ENCODE data around the gene SRP72. TPM values are rescaled to one million over a fixed set of nuclear protein-coding genes. Genes with fewer than 3 reads are reported as not detected.
A peak's percentile ranks its signal among the peaks of the same experiment; 100 is the strongest.

The SRP72 gene
- total RNA-seq, 3 donors from 2014 or later: 54.8 to 68.8 (median 63.9) TPM

DNA sequence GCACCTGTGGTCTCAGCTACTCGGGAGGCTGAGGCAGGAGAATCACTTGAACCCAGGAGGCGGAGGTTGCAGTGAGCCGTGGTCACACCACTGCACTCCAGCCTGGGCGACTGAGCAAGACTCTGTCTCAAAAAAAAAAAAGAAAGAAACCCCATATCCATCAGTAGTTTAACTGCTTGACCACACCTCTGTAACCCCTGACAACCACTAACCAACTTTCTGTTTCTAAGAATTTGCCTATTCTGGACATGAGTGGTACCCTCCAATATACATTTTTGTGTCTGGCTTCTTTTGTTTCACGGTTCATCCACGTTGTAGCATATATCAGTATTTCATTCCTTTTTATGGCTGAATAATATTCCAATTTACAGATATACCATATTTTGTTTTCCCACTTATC is 41.1 kb upstream of the SRP72 start:
- Histone ChIP-seq H3K36me3 (ENCODE audit: low read depth) (no peaks in the 10 kb centered on the region), H3K9me3 (no peaks in the 10 kb centered on the region), H3K4me3 (no peak overlapping the region), H3K4me1 (ENCODE audit: low read depth) (no peaks in the 10 kb centered on the region)
- TF ChIP-seq, protein P1, sequence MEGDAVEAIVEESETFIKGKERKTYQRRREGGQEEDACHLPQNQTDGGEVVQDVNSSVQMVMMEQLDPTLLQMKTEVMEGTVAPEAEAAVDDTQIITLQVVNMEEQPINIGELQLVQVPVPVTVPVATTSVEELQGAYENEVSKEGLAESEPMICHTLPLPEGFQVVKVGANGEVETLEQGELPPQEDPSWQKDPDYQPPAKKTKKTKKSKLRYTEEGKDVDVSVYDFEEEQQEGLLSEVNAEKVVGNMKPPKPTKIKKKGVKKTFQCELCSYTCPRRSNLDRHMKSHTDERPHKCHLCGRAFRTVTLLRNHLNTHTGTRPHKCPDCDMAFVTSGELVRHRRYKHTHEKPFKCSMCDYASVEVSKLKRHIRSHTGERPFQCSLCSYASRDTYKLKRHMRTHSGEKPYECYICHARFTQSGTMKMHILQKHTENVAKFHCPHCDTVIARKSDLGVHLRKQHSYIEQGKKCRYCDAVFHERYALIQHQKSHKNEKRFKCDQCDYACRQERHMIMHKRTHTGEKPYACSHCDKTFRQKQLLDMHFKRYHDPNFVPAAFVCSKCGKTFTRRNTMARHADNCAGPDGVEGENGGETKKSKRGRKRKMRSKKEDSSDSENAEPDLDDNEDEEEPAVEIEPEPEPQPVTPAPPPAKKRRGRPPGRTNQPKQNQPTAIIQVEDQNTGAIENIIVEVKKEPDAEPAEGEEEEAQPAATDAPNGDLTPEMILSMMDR (IDR thresholded peaks at IDR 0.05): no peak
- DNase-seq (no peak), ATAC-seq (no peak)
- intact Hi-C loops (cut with DNase I, micrococcal nuclease): no loop called here

DNA sequence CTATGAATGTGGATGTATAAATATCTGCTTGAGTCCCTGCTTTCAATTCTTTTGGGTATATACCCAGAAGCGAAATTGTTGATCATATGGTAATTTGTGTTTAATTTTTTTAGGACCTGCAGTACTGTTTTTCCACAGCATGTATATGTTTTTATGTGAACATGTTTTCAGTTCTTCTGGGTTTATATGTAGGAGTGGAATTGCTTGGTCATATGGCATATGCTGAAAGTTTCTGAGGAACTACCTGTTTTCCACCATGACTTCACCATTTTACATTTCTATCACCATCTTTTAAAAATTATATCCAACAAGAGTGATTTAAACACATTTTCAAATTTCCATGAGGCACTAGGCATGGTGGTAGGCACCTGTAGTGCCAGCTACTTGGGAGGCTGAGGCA is 40.2 kb upstream of the SRP72 start:
- Histone ChIP-seq H3K9me3 (no peaks in the 10 kb centered on the region), H3K4me3 (no peak overlapping the region), H3K4me1 (ENCODE audit: low read depth) (no peaks in the 10 kb centered on the region), H3K36me3 (ENCODE audit: low read depth) (no peaks in the 10 kb centered on the region)
- intact Hi-C loops (cut with DNase I, micrococcal nuclease): no loop called here
- ATAC-seq: no peak
- no peak for DNase-seq
- TF ChIP-seq, protein P1 (IDR thresholded peaks at IDR 0.05): no peak

DNA sequence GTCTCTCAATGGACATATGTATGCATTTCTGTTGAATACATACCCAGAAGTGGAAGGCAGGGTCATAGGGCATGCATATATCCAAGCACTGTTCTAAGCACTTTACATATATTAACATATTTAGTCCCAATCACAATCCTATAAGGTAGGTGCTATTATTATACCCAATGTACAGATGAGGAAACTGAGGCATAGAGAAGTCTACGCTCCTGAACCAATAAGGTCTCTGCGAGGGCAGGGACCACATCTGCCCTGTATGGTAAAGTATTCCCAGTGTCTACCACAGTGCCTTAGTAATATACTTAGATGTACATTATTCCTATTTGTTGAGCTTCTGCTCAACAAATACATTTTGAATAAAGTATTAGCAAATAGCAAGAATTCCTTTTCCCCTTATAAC is 37.2 kb upstream of the SRP72 start:
- ATAC-seq: no peak
- intact Hi-C loops (cut with DNase I, micrococcal nuclease): no loop called here
- TF ChIP-seq, protein P1 (IDR thresholded peaks at IDR 0.05): no peak
- no peak for DNase-seq
- Histone ChIP-seq H3K4me1 (ENCODE audit: low read depth) (no peaks in the 10 kb centered on the region), H3K36me3 (ENCODE audit: low read depth) (no peaks in the 10 kb centered on the region), H3K4me3 (no peak overlapping the region), H3K9me3 (no peaks in the 10 kb centered on the region)

DNA sequence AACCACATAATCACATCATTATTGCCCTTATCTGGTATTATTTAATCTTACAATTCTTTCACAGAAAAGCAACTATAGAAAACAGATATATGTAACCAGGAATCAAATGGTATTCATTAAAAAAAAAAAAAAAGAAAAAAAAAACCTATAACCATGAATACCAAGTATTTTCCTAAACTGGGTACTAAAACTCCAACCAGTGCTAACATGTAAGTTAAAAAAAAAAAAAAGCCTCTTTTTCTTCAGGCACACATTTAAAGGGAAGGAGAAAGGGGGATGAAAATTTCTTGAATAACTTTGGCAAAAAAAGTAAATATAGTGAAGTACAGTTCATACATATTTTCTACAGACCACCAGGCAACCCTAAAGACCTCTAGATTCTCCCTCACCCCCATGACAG is 34.1 kb upstream of the SRP72 start:
- intact Hi-C loops (cut with DNase I, micrococcal nuclease): no loop called here
- Histone ChIP-seq H3K36me3 (ENCODE audit: low read depth) (no peaks in the 10 kb centered on the region), H3K4me1 (ENCODE audit: low read depth) (peaks cover 3% of the 10 kb centered on the region), H3K9me3 (no peaks in the 10 kb centered on the region), H3K4me3 (no peak overlapping the region)
- no peak for DNase-seq
- TF ChIP-seq, protein P1 (IDR thresholded peaks at IDR 0.05): no peak
- ATAC-seq: no peak

DNA sequence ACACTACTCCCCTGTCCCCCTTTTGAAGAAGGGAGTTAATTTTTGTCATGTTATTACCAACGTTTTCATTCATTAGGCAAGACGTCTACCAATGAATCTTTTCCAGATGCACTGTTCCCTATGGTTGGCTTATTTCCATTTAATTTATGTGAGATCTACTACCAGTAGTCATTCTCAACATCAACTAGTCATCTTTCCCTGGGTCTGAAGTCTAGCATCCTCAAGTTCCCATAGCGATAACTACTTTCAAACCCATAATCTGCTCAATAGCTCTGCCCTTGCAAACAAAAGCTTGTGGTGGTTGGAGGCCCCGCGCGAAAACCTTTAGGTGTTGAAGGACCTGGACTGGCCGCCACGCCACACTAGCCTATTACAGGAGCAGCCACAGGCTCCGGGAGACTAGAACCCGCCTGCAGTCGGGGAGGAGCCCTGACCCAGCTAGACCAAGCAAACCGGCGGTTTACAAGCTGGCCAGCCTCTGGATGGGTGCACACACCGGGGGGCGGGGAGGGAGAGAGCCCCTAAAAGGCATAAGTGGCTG is 32.7 kb upstream of the SRP72 start:
- intact Hi-C loops (cut with DNase I, micrococcal nuclease): no loop called here

More for the DNA sequence above, 32.7 kb upstream of the SRP72 start:
- DNase-seq (peak in 2 of 3 donors; percentile 60 to 84), ATAC-seq (peak; percentile 46)
- Histone ChIP-seq H3K4me3 (peak overlapping the region; percentile 46), H3K9me3 (no peaks in the 10 kb centered on the region), H3K4me1 (ENCODE audit: low read depth) (peaks cover 3% of the 10 kb centered on the region), H3K36me3 (ENCODE audit: low read depth) (no peaks in the 10 kb centered on the region)
- TF ChIP-seq, protein P1 (IDR thresholded peaks at IDR 0.05): no peak

Data from mucosa of descending colon (tissue), 3 donors.